H1 (cell line): Measurements from ENCODE around the gene PCDHGA11.

Experiments used
- CTCF ChIP-seq, 3 experiments: IDR thresholded peaks; 1 replicate in 2 of 3; 2 replicates in 1 of 3; pipeline versions ENCODE4 v1.5.1 to v1.6.1; 2011; ENCODE audit warnings: low read length in 3 of 3, mild to moderate bottlenecking in 3 of 3, inconsistent platforms in 2 of 3, low read depth in 1 of 3, moderate library complexity in 1 of 3; ENCODE audit not compliant: insufficient read depth in 1 of 3; ENCODE audit errors: control extremely low read depth in 1 of 3
- RAD21 ChIP-seq, 2 experiments: IDR thresholded peaks in 1 of 2; conservative IDR thresholded peaks in 1 of 2; 2 replicates each; pipeline ENCODE4 v1.6.1; 2011; ENCODE audit warnings: low read depth in 2 of 2, low read length in 2 of 2, improper control_type of control experiment in 1 of 2, inconsistent platforms in 1 of 2, mild to moderate bottlenecking in 1 of 2, moderate library complexity in 1 of 2

- TF ChIP-seq RAD21 (IDR thresholded peaks at IDR 0.05 in 1 of 2, conservative IDR thresholded peaks at IDR 0.05 in 1 of 2; ENCODE audit: low read depth in 2 of 2, low read length in 2 of 2) (0 out of 4 replicates have a peak, but pooled peaks of 1 of the 2 experiments have one; percentile 9), CTCF (IDR thresholded peaks at IDR 0.05; ENCODE audit: control extremely low read depth in 1 of 3, insufficient read depth in 1 of 3, low read depth in 1 of 3, low read length in 3 of 3) (no peak)
Measured at GRCh38 chr5:141373673-141374317, 47.1 kb upstream of the PCDHGA11 start, which contains the start of gene PCDHGA6.
